AML-193 (cell line): ENCODE data around the gene ZFP30.

ENCODE experiments used
- DNase-seq, 2 experiments: peaks; one replicate each; lab custom pipeline; 2025; lab: John Stamatoyannopoulos, UW

The ZFP30 gene

DNA sequence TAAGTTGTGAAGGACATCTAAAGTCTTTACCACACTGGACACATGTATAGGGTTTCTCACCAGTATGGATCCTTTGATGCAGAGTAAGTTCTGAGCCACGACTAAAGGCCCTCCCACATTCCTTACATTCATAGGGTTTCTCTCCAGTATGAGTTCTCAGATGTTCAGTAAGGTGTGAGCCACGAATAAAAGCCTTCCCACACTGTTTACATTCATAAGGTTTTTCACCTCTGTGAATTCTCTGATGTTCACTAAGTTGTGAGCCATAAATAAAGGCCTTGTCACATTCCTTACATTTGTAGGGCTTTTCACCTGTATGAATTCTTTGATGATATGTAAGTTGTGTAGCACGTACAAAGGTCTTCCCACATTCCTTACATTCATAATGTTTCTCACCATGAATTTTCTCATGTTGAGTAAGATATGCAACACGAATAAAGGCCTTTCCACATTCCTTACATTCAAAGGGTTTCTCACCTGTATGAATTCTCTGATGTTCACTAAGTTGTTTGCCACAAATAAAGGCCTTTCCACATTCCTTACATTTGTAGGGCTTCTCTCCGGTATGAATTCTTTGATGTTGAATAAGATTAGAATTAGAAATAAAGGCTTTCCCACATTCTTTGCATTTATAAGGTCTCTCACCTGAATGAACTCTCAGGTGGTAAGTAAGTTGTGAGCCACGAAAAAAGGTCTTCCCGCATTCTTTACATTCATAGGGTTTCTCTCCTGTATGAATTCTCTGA, 90.5 kb downstream of the ZFP30 start:
- no peak for DNase-seq
